Tibial nerve (tissue), 4 donors: ENCODE measurements around the gene DGLUCY.

ENCODE experiments used
- CTCF ChIP-seq, 5 experiments: fragments of 200-600 bp in 3 of 5; fragments of 450-650 bp in 2 of 5; sonication (generic) in 3 of 5; IDR thresholded peaks; one replicate each; pipeline ENCODE4 v1.5.1; 2016 to 2019; ENCODE audit warnings: antibody characterized with exemption in 5 of 5, mild to moderate bottlenecking in 3 of 5, moderate library complexity in 2 of 5
- EP300 ChIP-seq, 2 donors: sonication (generic); formaldehyde crosslinking; IDR thresholded peaks; one replicate each; pipeline ENCODE4 v1.6.1; 2017; ENCODE audit warnings: antibody characterized with exemption in 2 of 2, mild to moderate bottlenecking in 1 of 2
- POLR2A ChIP-seq, 2 donors: fragments of 450-650 bp; IDR thresholded peaks; one replicate each; pipeline ENCODE4 v1.6.1; 2017; ENCODE audit warnings: antibody characterized with exemption in 2 of 2, mild to moderate bottlenecking in 2 of 2, moderate library complexity in 2 of 2

DNA sequence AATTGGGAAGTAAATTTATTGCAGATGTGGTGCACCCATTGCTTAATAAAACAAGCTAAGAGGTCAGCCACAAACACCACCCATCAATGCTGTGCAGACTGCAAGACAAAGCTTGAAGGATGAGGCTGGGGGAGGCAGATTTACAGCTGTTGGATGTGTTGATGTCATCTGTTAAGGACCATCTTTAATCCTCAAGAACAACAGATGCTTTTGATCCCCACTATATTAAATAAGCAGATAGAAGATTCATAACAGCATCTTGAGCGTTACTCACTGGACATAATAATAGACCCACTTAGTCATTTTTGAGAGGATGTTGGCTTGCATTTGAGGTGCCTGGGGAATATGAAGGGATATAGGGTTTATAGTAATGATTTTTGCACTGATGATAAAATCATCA is 71.8 kb downstream of the DGLUCY start:
- TF ChIP-seq CTCF (IDR thresholded peaks at IDR 0.05): no peak
- no peak for TF ChIP-seq EP300 (IDR thresholded peaks at IDR 0.05)
- no peak for TF ChIP-seq POLR2A (IDR thresholded peaks at IDR 0.05)
